SK-N-SH (cell line): ENCODE measurements around the gene SPC25. TPM values are rescaled to one million over a fixed set of nuclear protein-coding genes. Genes with fewer than 3 reads are reported as not detected.

ENCODE experiments used
- CTCF ChIA-PET: fragments of 300-600, 350-600 bp; formaldehyde crosslinking; extraction: SDS; loops from one replicate; lab custom pipeline; 2021; lab: Yijun Ruan, JAX
- POLR2A ChIA-PET: fragments of 350-600 bp; sonication (Branson Sonifier 250); formaldehyde crosslinking; extraction: SDS; loops from one replicate; lab custom pipeline; 2020; ENCODE audit warnings: antibody characterized with exemption, inconsistent platforms; lab: Yijun Ruan, JAX
- DNase-seq: peaks from one replicate; pipeline ENCODE4 v3.0.0; 2012
- H2AFZ ChIP-seq: fragments of 200-600 bp; sonication (generic); 2 replicates; pipeline ENCODE4 v1.8.1; 2016; ENCODE audit warnings: antibody characterized with exemption, mild to moderate bottlenecking, low read depth
- H3F3A ChIP-seq: fragments of 200-600 bp; sonication (generic); replicated peaks from 2 replicates; pipeline ENCODE3; 2016; ENCODE audit warnings: antibody characterized with exemption, mild to moderate bottlenecking; ENCODE audit not compliant: insufficient read depth
- H3K27ac ChIP-seq, 2 experiments: fragments of 200-500 bp in 1 of 2; fragments of 200-600 bp in 1 of 2; sonication (Bioruptor generic) in 1 of 2; sonication (generic), shearing (Covaris generic) in 1 of 2; 2 replicates each; pipeline versions ENCODE4 v1.5.1 to v1.6.1; 2014 to 2016; ENCODE audit warnings: low read depth in 2 of 2, inconsistent platforms in 1 of 2, low read length in 1 of 2, mild to moderate bottlenecking in 1 of 2, mixed read lengths in 1 of 2
- H3K27me3 ChIP-seq: fragments of 200-600 bp; sonication (generic), shearing (Covaris generic); 2 replicates; pipeline ENCODE4 v1.6.1; 2016; ENCODE audit warnings: mixed run types; ENCODE audit not compliant: insufficient read depth
- H3K36me3 ChIP-seq, 2 experiments: fragments of 200-500 bp in 1 of 2; fragments of 200-600 bp in 1 of 2; sonication (Bioruptor generic) in 1 of 2; sonication (generic) in 1 of 2; replicated peaks in 1 of 2; 2 replicates each; pipeline versions ENCODE3 to v1.5.1; 2014 to 2016; ENCODE audit warnings: low read length in 1 of 2, mild to moderate bottlenecking in 1 of 2; ENCODE audit not compliant: insufficient read depth in 2 of 2, control insufficient read depth in 1 of 2
- H3K4me1 ChIP-seq, 2 experiments: fragments of 200-500 bp in 1 of 2; fragments of 200-600 bp in 1 of 2; sonication (Bioruptor generic) in 1 of 2; sonication (generic), shearing (Covaris generic) in 1 of 2; 2 replicates each; pipeline versions ENCODE4 v1.5.1 to v1.6.1; 2014 to 2016; ENCODE audit warnings: low read depth in 1 of 2, low read length in 1 of 2, mixed run types in 1 of 2; ENCODE audit not compliant: insufficient read depth in 2 of 2, control insufficient read depth in 1 of 2
- H3K4me2 ChIP-seq: fragments of 200-600 bp; sonication (generic), shearing (Covaris generic); 2 replicates; pipeline ENCODE4 v1.6.1; 2017; ENCODE audit warnings: mixed run types
- H3K4me3 ChIP-seq, 2 experiments: fragments of 200-500 bp in 1 of 2; fragments of 200-600 bp in 1 of 2; sonication (Bioruptor generic) in 1 of 2; sonication (generic), shearing (Covaris generic) in 1 of 2; 2 replicates each; pipeline versions ENCODE4 v1.5.1 to v1.8.1; 2014 to 2016; ENCODE audit warnings: low read depth in 2 of 2, inconsistent platforms in 1 of 2, low read length in 1 of 2, mild to moderate bottlenecking in 1 of 2, mixed read lengths in 1 of 2, moderate library complexity in 1 of 2
- H3K79me2 ChIP-seq: fragments of 200-600 bp; sonication (generic); 2 replicates; pipeline ENCODE4 v1.8.1; 2017; ENCODE audit warnings: mild to moderate bottlenecking; ENCODE audit not compliant: insufficient read depth
- H3K9ac ChIP-seq: fragments of 200-600 bp; sonication (generic); 2 replicates; pipeline ENCODE4 v1.6.1; 2017; ENCODE audit warnings: mixed run types
- H3K9me2 ChIP-seq: fragments of 200-600 bp; sonication (generic); 2 replicates; pipeline ENCODE4 v1.6.1; 2017; ENCODE audit warnings: mixed run types
- H3K9me3 ChIP-seq: fragments of 200-600 bp; sonication (generic); 2 replicates; pipeline ENCODE4 v1.6.1; 2017; ENCODE audit warnings: mixed run types, mild to moderate bottlenecking, moderate library complexity
- H4K20me1 ChIP-seq: fragments of 200-600 bp; sonication (generic); 2 replicates; pipeline ENCODE4 v1.6.1; 2017; ENCODE audit warnings: mild to moderate bottlenecking, mixed run types; ENCODE audit not compliant: insufficient read depth
- CHD2 ChIP-seq: fragments of 150-350 bp; IDR thresholded peaks from 2 replicates; pipeline ENCODE4 v1.6.1; 2018; ENCODE audit warnings: low read length; ENCODE audit not compliant: partially characterized antibody
- EP300 ChIP-seq, 2 experiments: IDR thresholded peaks; 2 replicates each; pipeline versions ENCODE4 v1.4.0 to v1.6.1; 2012; ENCODE audit warnings: borderline replicate concordance in 1 of 2, low read depth in 1 of 2, low read length in 1 of 2
- FOSL2 ChIP-seq: IDR thresholded peaks from 2 replicates; pipeline ENCODE4 v1.4.0; 2012; ENCODE audit warnings: low read depth, mild to moderate bottlenecking, moderate library complexity, borderline replicate concordance
- FOXJ3 ChIP-seq: sonication (generic); formaldehyde crosslinking; IDR thresholded peaks from 2 replicates; pipeline ENCODE4 v1.5.1; 2020; ENCODE audit warnings: mild to moderate bottlenecking, missing genetic modification reagents
- GABPA ChIP-seq: IDR thresholded peaks from 2 replicates; pipeline ENCODE4 v1.4.0; 2012; ENCODE audit warnings: low read depth, mild to moderate bottlenecking
- JUND ChIP-seq: IDR thresholded peaks from 2 replicates; pipeline ENCODE4 v1.4.0; 2012
- MEF2A ChIP-seq: IDR thresholded peaks from 2 replicates; pipeline ENCODE4 v1.4.0; 2012; ENCODE audit warnings: low read depth, borderline replicate concordance
- TAF1 ChIP-seq: IDR thresholded peaks from 2 replicates; pipeline ENCODE4 v1.6.1; 2012; ENCODE audit warnings: low read depth, mild to moderate bottlenecking, low read length, moderate library complexity, borderline replicate concordance
- TCF12 ChIP-seq: IDR thresholded peaks from 2 replicates; pipeline ENCODE4 v1.4.0; 2012
- YY1 ChIP-seq: IDR thresholded peaks from 2 replicates; pipeline ENCODE4 v1.4.0; 2012; ENCODE audit warnings: low read depth, mild to moderate bottlenecking
- WGBS: methylation state at CpG from one replicate; pipeline ENCODE4 v1.1.6; 2017; ENCODE audit warnings: low lambda C conversion rate; 5-methylcytosine and 5-hydroxymethylcytosine counted together
- polyA plus RNA-seq, 3 experiments: library from polyadenylated mRNA; depleted of rRNA; stranded (reverse); fragments of >200 nt; gene quantifications; 2 replicates each; pipeline ENCODE4 v1.2.3, GENCODE V29; 2012
- TF ChIP-seq, protein P1 (sequence below): IDR thresholded peaks from 2 replicates; pipeline ENCODE4 v1.6.1; 2012; ENCODE audit warnings: mild to moderate bottlenecking, low read depth, low read length, moderate library complexity
- TF ChIP-seq, protein P2 (sequence below): fragments of 150-350 bp; IDR thresholded peaks from 2 replicates; pipeline ENCODE4 v1.6.1; 2016; ENCODE audit warnings: mild to moderate bottlenecking, low read depth, low read length
- TF ChIP-seq, protein P3 (sequence below): fragments of 200-600 bp; sonication (generic); IDR thresholded peaks from 2 replicates; pipeline ENCODE4 v1.6.1; 2017; ENCODE audit warnings: antibody characterized with exemption, mild to moderate bottlenecking, moderate library complexity
- TF ChIP-seq, protein P4 (sequence below): IDR thresholded peaks from 2 replicates; pipeline ENCODE4 v1.4.0; 2012; ENCODE audit warnings: low read depth, borderline replicate concordance

The SPC25 gene
- polyA plus RNA-seq, 1 of the 3 experiments (the other 2 are of a cell fraction): 4.8 TPM

DNA sequence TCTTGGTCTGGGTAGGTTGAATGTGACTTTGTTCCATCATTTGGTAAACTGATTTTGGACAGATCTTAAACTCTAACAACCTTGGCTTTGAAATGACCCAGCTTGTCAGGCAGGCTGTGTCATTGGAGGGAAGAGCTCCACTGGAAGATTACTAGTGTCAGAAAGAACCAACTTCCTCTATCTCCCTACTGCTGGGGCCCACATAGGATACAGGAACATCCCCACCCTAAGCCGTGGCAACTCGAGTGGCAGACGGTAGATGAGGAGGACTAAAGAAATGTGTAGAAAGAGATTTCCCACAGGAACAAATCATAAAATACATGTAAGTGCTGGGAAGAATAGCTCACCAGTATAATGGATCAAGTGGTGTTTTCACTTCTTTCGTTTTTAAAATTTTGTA lies 6.6 kb upstream of the SPC25 start:
- CTCF ChIA-PET: no interaction called here
- Histone ChIP-seq H3K4me2 (no peak overlapping the region), H2AFZ (no peak overlapping the region), H3K36me3 (no peaks in the 10 kb centered on the region), H3K4me1 (no peaks in the 10 kb centered on the region), H3K79me2 (no peaks in the 10 kb centered on the region), H3K9ac (no peak overlapping the region), H3K27me3 (no peaks in the 10 kb centered on the region), H4K20me1 (no peaks in the 10 kb centered on the region), H3K9me2 (no peaks in the 10 kb centered on the region), H3K27ac (no peak overlapping the region), H3F3A (no peaks in the 10 kb centered on the region), H3K4me3 (no peak overlapping the region), H3K9me3 (no peaks in the 10 kb centered on the region)
- TF ChIP-seq MEF2A (no peak), GABPA (no peak), FOXJ3 (CRISPR knock-in tag) (no peak), TAF1 (no peak), JUND (no peak), FOSL2 (no peak), YY1 (no peak), EP300 (IDR thresholded peaks at IDR 0.05; ENCODE audit: borderline replicate concordance in 1 of 2, low read depth in 1 of 2, low read length in 1 of 2) (no peak), TCF12 (no peak)
- TF ChIP-seq, protein P1, sequence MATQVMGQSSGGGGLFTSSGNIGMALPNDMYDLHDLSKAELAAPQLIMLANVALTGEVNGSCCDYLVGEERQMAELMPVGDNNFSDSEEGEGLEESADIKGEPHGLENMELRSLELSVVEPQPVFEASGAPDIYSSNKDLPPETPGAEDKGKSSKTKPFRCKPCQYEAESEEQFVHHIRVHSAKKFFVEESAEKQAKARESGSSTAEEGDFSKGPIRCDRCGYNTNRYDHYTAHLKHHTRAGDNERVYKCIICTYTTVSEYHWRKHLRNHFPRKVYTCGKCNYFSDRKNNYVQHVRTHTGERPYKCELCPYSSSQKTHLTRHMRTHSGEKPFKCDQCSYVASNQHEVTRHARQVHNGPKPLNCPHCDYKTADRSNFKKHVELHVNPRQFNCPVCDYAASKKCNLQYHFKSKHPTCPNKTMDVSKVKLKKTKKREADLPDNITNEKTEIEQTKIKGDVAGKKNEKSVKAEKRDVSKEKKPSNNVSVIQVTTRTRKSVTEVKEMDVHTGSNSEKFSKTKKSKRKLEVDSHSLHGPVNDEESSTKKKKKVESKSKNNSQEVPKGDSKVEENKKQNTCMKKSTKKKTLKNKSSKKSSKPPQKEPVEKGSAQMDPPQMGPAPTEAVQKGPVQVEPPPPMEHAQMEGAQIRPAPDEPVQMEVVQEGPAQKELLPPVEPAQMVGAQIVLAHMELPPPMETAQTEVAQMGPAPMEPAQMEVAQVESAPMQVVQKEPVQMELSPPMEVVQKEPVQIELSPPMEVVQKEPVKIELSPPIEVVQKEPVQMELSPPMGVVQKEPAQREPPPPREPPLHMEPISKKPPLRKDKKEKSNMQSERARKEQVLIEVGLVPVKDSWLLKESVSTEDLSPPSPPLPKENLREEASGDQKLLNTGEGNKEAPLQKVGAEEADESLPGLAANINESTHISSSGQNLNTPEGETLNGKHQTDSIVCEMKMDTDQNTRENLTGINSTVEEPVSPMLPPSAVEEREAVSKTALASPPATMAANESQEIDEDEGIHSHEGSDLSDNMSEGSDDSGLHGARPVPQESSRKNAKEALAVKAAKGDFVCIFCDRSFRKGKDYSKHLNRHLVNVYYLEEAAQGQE: no peak
- TF ChIP-seq, protein P2, sequence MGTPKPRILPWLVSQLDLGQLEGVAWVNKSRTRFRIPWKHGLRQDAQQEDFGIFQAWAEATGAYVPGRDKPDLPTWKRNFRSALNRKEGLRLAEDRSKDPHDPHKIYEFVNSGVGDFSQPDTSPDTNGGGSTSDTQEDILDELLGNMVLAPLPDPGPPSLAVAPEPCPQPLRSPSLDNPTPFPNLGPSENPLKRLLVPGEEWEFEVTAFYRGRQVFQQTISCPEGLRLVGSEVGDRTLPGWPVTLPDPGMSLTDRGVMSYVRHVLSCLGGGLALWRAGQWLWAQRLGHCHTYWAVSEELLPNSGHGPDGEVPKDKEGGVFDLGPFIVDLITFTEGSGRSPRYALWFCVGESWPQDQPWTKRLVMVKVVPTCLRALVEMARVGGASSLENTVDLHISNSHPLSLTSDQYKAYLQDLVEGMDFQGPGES: no peak
- TF ChIP-seq, protein P3, sequence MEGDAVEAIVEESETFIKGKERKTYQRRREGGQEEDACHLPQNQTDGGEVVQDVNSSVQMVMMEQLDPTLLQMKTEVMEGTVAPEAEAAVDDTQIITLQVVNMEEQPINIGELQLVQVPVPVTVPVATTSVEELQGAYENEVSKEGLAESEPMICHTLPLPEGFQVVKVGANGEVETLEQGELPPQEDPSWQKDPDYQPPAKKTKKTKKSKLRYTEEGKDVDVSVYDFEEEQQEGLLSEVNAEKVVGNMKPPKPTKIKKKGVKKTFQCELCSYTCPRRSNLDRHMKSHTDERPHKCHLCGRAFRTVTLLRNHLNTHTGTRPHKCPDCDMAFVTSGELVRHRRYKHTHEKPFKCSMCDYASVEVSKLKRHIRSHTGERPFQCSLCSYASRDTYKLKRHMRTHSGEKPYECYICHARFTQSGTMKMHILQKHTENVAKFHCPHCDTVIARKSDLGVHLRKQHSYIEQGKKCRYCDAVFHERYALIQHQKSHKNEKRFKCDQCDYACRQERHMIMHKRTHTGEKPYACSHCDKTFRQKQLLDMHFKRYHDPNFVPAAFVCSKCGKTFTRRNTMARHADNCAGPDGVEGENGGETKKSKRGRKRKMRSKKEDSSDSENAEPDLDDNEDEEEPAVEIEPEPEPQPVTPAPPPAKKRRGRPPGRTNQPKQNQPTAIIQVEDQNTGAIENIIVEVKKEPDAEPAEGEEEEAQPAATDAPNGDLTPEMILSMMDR: no peak
- no peak for DNase-seq
- POLR2A ChIA-PET: no interaction called here
- WGBS: 74% methylated on average over 4 of the region's 4 CpGs

DNA sequence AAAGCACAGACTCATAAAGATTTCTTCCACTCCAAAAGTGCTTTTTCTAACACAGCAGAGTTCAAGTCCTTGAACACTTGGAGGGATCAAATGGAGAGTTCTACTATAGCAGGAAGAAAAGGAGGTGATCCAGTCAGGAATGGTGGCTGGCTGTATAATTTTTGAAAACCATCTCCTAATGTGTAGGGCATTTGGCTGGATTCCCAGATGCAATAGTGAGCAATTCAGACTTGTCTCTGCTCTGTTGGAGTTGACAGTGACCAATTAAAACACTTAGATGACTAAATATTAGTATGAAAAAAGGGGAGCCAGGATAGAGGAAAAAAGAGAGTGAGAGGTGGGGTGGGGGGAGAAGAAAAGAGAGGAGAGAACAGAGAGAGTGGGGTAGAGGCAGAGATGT lies 5.5 kb upstream of the SPC25 start:
- Histone ChIP-seq H3K4me2 (no peak overlapping the region), H3K79me2 (no peaks in the 10 kb centered on the region), H3K9ac (no peak overlapping the region), H3K4me3 (no peak overlapping the region), H3F3A (peaks cover 4% of the 10 kb centered on the region), H3K9me3 (no peaks in the 10 kb centered on the region), H3K4me1 (no peaks in the 10 kb centered on the region), H3K9me2 (no peaks in the 10 kb centered on the region), H2AFZ (no peak overlapping the region), H3K36me3 (no peaks in the 10 kb centered on the region), H3K27ac (no peak overlapping the region), H4K20me1 (no peaks in the 10 kb centered on the region), H3K27me3 (no peaks in the 10 kb centered on the region)
- TF ChIP-seq, protein P4, sequence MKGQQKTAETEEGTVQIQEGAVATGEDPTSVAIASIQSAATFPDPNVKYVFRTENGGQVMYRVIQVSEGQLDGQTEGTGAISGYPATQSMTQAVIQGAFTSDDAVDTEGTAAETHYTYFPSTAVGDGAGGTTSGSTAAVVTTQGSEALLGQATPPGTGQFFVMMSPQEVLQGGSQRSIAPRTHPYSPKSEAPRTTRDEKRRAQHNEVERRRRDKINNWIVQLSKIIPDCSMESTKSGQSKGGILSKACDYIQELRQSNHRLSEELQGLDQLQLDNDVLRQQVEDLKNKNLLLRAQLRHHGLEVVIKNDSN: no peak
- no peak for TF ChIP-seq CHD2
- ChIA-PET CTCF (no interaction called here), POLR2A (no interaction called here)
- DNase-seq: no peak
